A673 (cell line): ENCODE results near the gene TSPYL4. TPM values are rescaled to one million over a fixed set of nuclear protein-coding genes. Genes with fewer than 3 reads are reported as not detected.
A peak's percentile ranks its signal among the peaks of the same experiment; 100 is the strongest.

Source experiments
- BruUV-seq: library from RNA; stranded (reverse); fragments of 400-500 nt; replicated peaks from 2 replicates; lab custom pipeline; 2021; lab: Mats Ljungman, UMichigan
- CTCF ChIA-PET: fragments of 300-600 bp; sonication (Branson Sonifier 250); formaldehyde crosslinking; loops from one replicate; lab custom pipeline; 2022; ENCODE audit warnings: antibody characterized with exemption; lab: Charles Lee
- POLR2A ChIA-PET: fragments of 300-600 bp; sonication (Branson Sonifier 250); formaldehyde crosslinking; loops from one replicate; lab custom pipeline; 2022; ENCODE audit warnings: antibody characterized with exemption; ENCODE audit not compliant: low non-redundant PET; lab: Charles Lee
- DNase-seq: peaks from one replicate; pipeline ENCODE4 v3.0.0-alpha.2; 2015; ENCODE audit warnings: low spot score
- H3K27ac ChIP-seq: fragments of 200-600 bp; sonication (generic); 2 replicates; pipeline ENCODE4 v1.5.1; 2016; ENCODE audit warnings: mixed run types, low read depth, mild to moderate bottlenecking, mixed read lengths, antibody characterized with exemption, low read length; ENCODE audit not compliant: poor library complexity, severe bottlenecking
- H3K27me3 ChIP-seq: fragments of 200-600 bp; sonication (generic); replicated peaks from 2 replicates; pipeline ENCODE4 v1.6.1; 2017; ENCODE audit warnings: mixed run types, low read depth, mild to moderate bottlenecking, mixed read lengths, antibody characterized with exemption, low read length; ENCODE audit not compliant: insufficient read depth, poor library complexity
- H3K36me3 ChIP-seq: fragments of 200-600 bp; sonication (generic); 2 replicates; pipeline ENCODE4 v1.6.1; 2016; ENCODE audit warnings: mixed run types, mild to moderate bottlenecking, mixed read lengths, antibody characterized with exemption, low read length; ENCODE audit not compliant: insufficient read depth, poor library complexity, severe bottlenecking
- H3K4me1 ChIP-seq: fragments of 200-600 bp; sonication (generic); 2 replicates; pipeline ENCODE4 v1.6.1; 2017; ENCODE audit warnings: mixed run types, mild to moderate bottlenecking, mixed read lengths, antibody characterized with exemption, low read length; ENCODE audit not compliant: insufficient read depth, poor library complexity, severe bottlenecking
- H3K4me3 ChIP-seq: fragments of 200-600 bp; sonication (generic); 2 replicates; pipeline ENCODE4 v1.5.1; 2016; ENCODE audit warnings: low read depth, mixed run types, mild to moderate bottlenecking, mixed read lengths, low read length; ENCODE audit not compliant: poor library complexity, severe bottlenecking
- H3K9me3 ChIP-seq: fragments of 200-600 bp; sonication (generic); 2 replicates; pipeline ENCODE4 v1.6.1; 2016; ENCODE audit warnings: mixed run types, low read depth, mild to moderate bottlenecking, mixed read lengths, antibody characterized with exemption, low read length; ENCODE audit not compliant: poor library complexity, severe bottlenecking
- CTCF ChIP-seq: fragments of 300-800, 200-600 bp; sonication (generic); conservative IDR thresholded peaks from 2 replicates; pipeline ENCODE4 v1.5.1; 2017; ENCODE audit warnings: low read depth, mild to moderate bottlenecking, antibody characterized with exemption, low read length, moderate library complexity, mixed read lengths
- EZH2 ChIP-seq: fragments of 200-600 bp; sonication (generic); IDR thresholded peaks from 2 replicates; pipeline ENCODE4 v1.6.1; 2017; ENCODE audit warnings: borderline replicate concordance, low read depth, mild to moderate bottlenecking, mixed read lengths, antibody characterized with exemption, low read length; ENCODE audit not compliant: poor library complexity, severe bottlenecking
- intact Hi-C: fragments of 100-400 bp; cut with micrococcal nuclease; formaldehyde crosslinking; loops from one replicate; pipeline ENCODE4 v1.10.0; 2022; ENCODE audit not compliant: unreplicated experiment
- total RNA-seq: library from RNA; stranded (reverse); gene quantifications from 2 replicates; pipeline ENCODE4 v1.2.3, GENCODE V29; 2021

TSPYL4 gene
- total RNA-seq, 1 experiment from 2014 or later: 17.2 TPM

- no TSS peak for BruUV-seq
- Histone ChIP-seq H3K36me3 (no peaks in the 10 kb centered on the region), H3K27ac (peak overlapping the region; percentile 98), H3K27me3 (no peaks in the 10 kb centered on the region), H3K4me3 (peak overlapping the region; percentile 81), H3K9me3 (no peaks in the 10 kb centered on the region), H3K4me1 (peaks cover 38% of the 10 kb centered on the region)
- ChIA-PET POLR2A (no interaction called here), CTCF (interaction anchor here (2.7 kb wide), 1 partner anchor 16 kb away, joined by 8 read pairs; no protein-coding TSS in a partner anchor)
- TF ChIP-seq EZH2: no peak
- TF ChIP-seq CTCF: no peak
- DNase-seq: no peak
- intact Hi-C loops: no loop called here
Measured at GRCh38 chr6:116253188-116253504, 729 bp downstream of the TSPYL4 start.

- no peaks in the 10 kb centered on the region for H3K27me3 ChIP-seq
- peak overlapping the region; percentile 81 for H3K4me3 ChIP-seq
- TF ChIP-seq CTCF (no peak), EZH2 (no peak)
- H3K9me3 ChIP-seq: no peaks in the 10 kb centered on the region
- POLR2A ChIA-PET: no interaction called here
- CTCF ChIA-PET: interaction anchor here (2.7 kb wide), 1 partner anchor 17 kb away, joined by 8 read pairs; no protein-coding TSS in a partner anchor
- intact Hi-C loops: no loop called here
- DNase-seq: peak; percentile 63
- H3K4me1 ChIP-seq: peaks cover 38% of the 10 kb centered on the region
- no TSS peak for BruUV-seq
- no peaks in the 10 kb centered on the region for H3K36me3 ChIP-seq
- H3K27ac ChIP-seq: peak overlapping the region; percentile 70
Measured at GRCh38 chr6:116251568-116252384, 2.1 kb downstream of the TSPYL4 start.

GRCh38 chr6:116248577-116248976 is 5.3 kb downstream of the TSPYL4 start:
- no peaks in the 10 kb centered on the region for H3K36me3 ChIP-seq
- TF ChIP-seq EZH2 (no peak), CTCF (no peak)
- H3K27ac ChIP-seq: no peak overlapping the region
- no TSS peak for BruUV-seq
- no peaks in the 10 kb centered on the region for H3K9me3 ChIP-seq
- H3K4me1 ChIP-seq: peaks cover 22% of the 10 kb centered on the region
- intact Hi-C loops: no loop called here
- H3K27me3 ChIP-seq: no peaks in the 10 kb centered on the region
- POLR2A ChIA-PET: no interaction called here
- CTCF ChIA-PET: no interaction called here
- H3K4me3 ChIP-seq: no peak overlapping the region
- DNase-seq: no peak
